OCI-LY3 (cell line): ENCODE results near the gene COL20A1.

Experiments used
- H2AFZ ChIP-seq: fragments of 200-600, 300-600 bp; shearing (Covaris generic); 2 replicates; pipeline ENCODE4 v1.6.0; 2014; ENCODE audit warnings: antibody characterized with exemption, low read depth, low read length
- H3K27ac ChIP-seq: fragments of 200-600, 300-600 bp; sonication (generic); 2 replicates; pipeline ENCODE4 v1.5.1; 2014; ENCODE audit warnings: mild to moderate bottlenecking, low read length, moderate library complexity, mixed read lengths
- H3K27me3 ChIP-seq: fragments of 200-600, 300-600 bp; sonication (generic); 2 replicates; pipeline ENCODE4 v1.6.1; 2014; ENCODE audit warnings: low read depth, low read length, mixed read lengths
- H3K36me3 ChIP-seq: fragments of 200-600, 300-600 bp; sonication (generic); replicated peaks from 2 replicates; pipeline ENCODE3; 2014; ENCODE audit warnings: low read depth, low read length, mixed read lengths
- H3K4me1 ChIP-seq: fragments of 300-600, 200-600 bp; sonication (generic); 2 replicates; pipeline ENCODE4 v1.6.1; 2014; ENCODE audit warnings: low read length, mixed read lengths
- H3K4me2 ChIP-seq: fragments of 200-600, 300-600 bp; sonication (generic); 2 replicates; pipeline ENCODE4 v1.6.1; 2014; ENCODE audit warnings: low read length, mixed read lengths
- H3K4me3 ChIP-seq: fragments of 300-600, 200-600 bp; sonication (generic); 2 replicates; pipeline ENCODE4 v1.5.1; 2014; ENCODE audit warnings: antibody characterized with exemption, mild to moderate bottlenecking, low read length, moderate library complexity
- H3K79me2 ChIP-seq: fragments of 300-600, 200-600 bp; shearing (Covaris generic); 2 replicates; pipeline ENCODE4 v1.6.1; 2014; ENCODE audit warnings: mild to moderate bottlenecking, low read length, mixed read lengths
- H3K9ac ChIP-seq: fragments of 300-600, 200-600 bp; shearing (Covaris generic); 2 replicates; pipeline ENCODE4 v1.6.0; 2014; ENCODE audit warnings: mild to moderate bottlenecking, low read length, moderate library complexity
- H3K9me3 ChIP-seq: fragments of 200-600, 300-600 bp; shearing (Covaris generic); 2 replicates; pipeline ENCODE4 v1.6.1; 2014; ENCODE audit warnings: low read length, mixed read lengths; ENCODE audit not compliant: insufficient read depth
- H4K20me1 ChIP-seq: fragments of 200-600, 300-600 bp; sonication (generic); 2 replicates; pipeline ENCODE4 v1.6.1; 2016; ENCODE audit warnings: low read length, mixed read lengths; ENCODE audit not compliant: insufficient read depth
- EZH2phosphoT487 ChIP-seq: fragments of 200-600 bp; shearing (Covaris generic); IDR thresholded peaks from 2 replicates; pipeline ENCODE4 v1.6.1; 2018; ENCODE audit warnings: antibody characterized with exemption, mixed run types, low read depth
- TF ChIP-seq, protein P1 (sequence below): fragments of 200-600, 300-600 bp; sonication (generic); IDR thresholded peaks from 2 replicates; pipeline ENCODE4 v1.5.1; 2014; ENCODE audit warnings: antibody characterized with exemption, low read length, low read depth

Gene COL20A1

DNA sequence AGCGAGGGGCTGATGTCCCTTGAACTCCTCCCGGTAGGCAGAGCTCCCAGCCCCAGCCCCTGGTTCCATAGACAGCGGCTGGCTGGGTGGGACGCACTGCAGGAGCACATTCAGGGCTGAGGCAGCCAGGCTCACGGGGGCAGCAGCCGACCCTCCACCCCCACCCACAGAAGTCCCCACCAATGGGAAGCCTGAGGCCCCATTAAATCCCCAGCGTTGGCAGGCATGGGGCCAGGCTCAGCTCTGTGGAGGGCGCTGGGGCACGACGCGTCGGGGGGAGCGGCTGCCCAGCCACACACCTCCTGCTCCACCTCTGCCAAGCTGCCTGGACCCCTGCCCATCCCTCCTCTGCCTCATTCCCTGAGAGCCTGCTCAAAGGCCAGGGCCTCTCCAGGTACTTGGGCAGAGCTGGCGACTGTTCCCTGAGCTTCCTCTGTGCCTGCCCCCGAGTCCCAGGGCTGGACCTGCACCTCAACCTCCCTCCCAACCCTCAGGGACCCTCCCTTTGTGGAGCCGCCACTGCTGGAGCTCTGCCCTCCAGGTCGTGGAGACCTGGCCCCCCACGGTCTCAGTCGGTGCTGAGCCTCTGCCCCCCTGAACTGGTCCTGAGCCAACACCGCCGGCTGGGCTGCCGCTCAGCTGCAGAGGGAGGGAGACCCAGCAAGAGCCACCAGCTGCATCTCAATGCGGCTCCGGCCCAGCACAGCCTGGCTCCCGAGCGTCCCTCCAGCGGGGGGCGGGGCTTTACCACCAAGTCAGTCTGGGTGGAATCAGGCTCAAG, 59.0 kb downstream of the COL20A1 start:
- Histone ChIP-seq H3K27ac (no peak overlapping the region), H3K4me3 (no peak overlapping the region), H2AFZ (no peak overlapping the region), H3K79me2 (no peaks in the 10 kb centered on the region), H3K9ac (no peak overlapping the region), H4K20me1 (no peaks in the 10 kb centered on the region), H3K4me1 (no peaks in the 10 kb centered on the region), H3K27me3 (no peaks in the 10 kb centered on the region), H3K36me3 (no peaks in the 10 kb centered on the region), H3K9me3 (no peaks in the 10 kb centered on the region), H3K4me2 (no peak overlapping the region)
- no peak for TF ChIP-seq EZH2phosphoT487
- TF ChIP-seq, protein P1, sequence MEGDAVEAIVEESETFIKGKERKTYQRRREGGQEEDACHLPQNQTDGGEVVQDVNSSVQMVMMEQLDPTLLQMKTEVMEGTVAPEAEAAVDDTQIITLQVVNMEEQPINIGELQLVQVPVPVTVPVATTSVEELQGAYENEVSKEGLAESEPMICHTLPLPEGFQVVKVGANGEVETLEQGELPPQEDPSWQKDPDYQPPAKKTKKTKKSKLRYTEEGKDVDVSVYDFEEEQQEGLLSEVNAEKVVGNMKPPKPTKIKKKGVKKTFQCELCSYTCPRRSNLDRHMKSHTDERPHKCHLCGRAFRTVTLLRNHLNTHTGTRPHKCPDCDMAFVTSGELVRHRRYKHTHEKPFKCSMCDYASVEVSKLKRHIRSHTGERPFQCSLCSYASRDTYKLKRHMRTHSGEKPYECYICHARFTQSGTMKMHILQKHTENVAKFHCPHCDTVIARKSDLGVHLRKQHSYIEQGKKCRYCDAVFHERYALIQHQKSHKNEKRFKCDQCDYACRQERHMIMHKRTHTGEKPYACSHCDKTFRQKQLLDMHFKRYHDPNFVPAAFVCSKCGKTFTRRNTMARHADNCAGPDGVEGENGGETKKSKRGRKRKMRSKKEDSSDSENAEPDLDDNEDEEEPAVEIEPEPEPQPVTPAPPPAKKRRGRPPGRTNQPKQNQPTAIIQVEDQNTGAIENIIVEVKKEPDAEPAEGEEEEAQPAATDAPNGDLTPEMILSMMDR: no peak

DNA sequence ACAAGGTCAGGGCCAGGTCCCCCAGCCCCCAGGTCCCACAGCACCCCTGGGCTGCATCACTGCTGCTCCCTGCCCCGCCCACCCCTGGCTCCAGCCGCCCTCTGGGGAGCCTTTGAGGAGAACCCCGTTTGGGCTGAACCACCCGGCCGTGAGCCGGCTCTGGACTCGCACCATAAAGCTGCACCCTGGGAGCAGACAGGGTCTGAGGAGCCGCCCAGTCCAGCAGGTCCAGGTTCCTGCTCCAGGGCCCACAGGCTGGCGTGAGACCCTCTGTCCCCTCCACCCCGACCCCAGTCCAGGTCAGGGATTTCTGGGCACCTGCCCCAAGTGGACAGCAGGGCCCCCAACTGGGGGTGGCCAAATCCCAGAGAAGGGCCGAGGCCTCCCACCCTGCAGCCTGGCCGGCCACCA, 59.8 kb downstream of the COL20A1 start:
- Histone ChIP-seq H3K27ac (no peak overlapping the region), H2AFZ (no peak overlapping the region), H3K9me3 (no peaks in the 10 kb centered on the region), H3K27me3 (no peaks in the 10 kb centered on the region), H3K36me3 (no peaks in the 10 kb centered on the region), H3K4me2 (no peak overlapping the region), H3K9ac (no peak overlapping the region), H3K79me2 (no peaks in the 10 kb centered on the region), H4K20me1 (no peaks in the 10 kb centered on the region), H3K4me3 (no peak overlapping the region), H3K4me1 (no peaks in the 10 kb centered on the region)
- TF ChIP-seq, protein P1: no peak
- no peak for TF ChIP-seq EZH2phosphoT487

DNA sequence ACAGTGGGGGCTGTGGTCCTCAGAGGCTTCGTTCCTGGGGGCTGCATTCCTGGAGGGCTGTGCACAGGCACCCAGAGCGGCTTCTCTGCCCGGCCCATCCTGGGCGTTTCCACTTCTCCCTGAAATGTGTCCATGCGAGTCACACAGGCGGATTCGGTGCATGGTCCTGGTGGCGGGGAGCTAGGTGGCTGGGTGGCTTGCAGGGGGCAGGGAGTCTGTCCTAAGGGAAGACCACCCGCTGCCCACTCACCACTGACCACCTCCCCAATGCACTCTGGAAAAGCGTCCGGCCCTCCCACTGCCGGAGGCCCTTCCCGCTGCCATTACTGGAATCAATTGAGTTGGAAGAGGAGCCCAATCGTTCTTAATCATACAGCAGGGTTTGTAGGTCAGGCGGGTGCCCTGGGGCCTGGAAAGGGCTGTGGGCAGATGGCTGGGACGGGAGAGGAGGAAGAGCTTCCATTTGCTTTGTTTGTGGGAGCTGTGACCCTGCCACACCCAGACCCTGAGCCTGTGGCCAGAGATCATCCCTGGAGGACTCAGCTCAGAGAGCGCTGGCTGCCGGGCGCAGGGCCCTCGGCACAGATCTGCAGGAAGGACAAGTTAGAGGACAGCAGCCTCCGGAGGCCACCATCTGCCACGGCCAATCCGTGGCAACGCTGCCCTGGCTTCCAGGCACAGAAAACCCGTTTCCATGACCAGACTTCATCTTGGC, 61.8 kb downstream of the COL20A1 start:
- Histone ChIP-seq H3K27ac (no peak overlapping the region), H4K20me1 (no peaks in the 10 kb centered on the region), H3K4me1 (no peaks in the 10 kb centered on the region), H3K79me2 (no peaks in the 10 kb centered on the region), H3K4me2 (no peak overlapping the region), H2AFZ (no peak overlapping the region), H3K36me3 (no peaks in the 10 kb centered on the region), H3K9me3 (no peaks in the 10 kb centered on the region), H3K27me3 (no peaks in the 10 kb centered on the region), H3K4me3 (no peak overlapping the region), H3K9ac (no peak overlapping the region)
- TF ChIP-seq EZH2phosphoT487: no peak
- TF ChIP-seq, protein P1: no peak

DNA sequence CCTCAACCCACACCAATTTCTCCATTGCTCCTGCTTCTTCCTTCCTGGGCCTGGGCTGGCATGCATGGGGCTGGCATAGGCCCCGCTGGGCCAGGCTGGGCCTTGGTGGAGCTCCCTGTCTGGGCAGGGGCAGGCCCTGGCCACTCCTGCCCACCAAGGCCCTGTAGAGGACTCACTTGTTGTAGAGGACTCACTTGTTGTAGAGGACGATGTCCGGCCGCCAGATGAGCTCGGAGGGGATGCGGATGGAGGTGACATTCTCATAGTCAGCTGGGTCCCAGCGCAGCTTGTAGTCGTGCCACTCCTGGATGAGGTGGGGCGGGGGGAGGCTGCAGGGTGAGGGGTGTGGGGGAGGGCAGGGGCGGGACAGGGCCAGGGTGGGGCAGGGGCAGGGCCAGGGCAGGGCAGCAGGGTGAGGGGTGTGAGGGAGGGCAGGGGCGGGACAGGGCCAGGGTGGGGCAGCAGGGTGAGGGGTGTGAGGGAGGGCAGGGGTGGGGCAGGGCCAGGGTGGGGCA, 62.9 kb downstream of the COL20A1 start:
- no peaks in the 10 kb centered on the region for H3K9me3 ChIP-seq
- no peak overlapping the region for H3K27ac ChIP-seq
- no peak overlapping the region for H3K4me2 ChIP-seq
- H3K79me2 ChIP-seq: no peaks in the 10 kb centered on the region
- no peaks in the 10 kb centered on the region for H3K36me3 ChIP-seq
- H3K4me1 ChIP-seq: no peaks in the 10 kb centered on the region
- TF ChIP-seq, protein P1: no peak
- no peak for TF ChIP-seq EZH2phosphoT487
- H4K20me1 ChIP-seq: no peaks in the 10 kb centered on the region
- H2AFZ ChIP-seq: no peak overlapping the region
- no peak overlapping the region for H3K4me3 ChIP-seq
- H3K27me3 ChIP-seq: no peaks in the 10 kb centered on the region
- no peak overlapping the region for H3K9ac ChIP-seq
